Retina (tissue), 1 donor: Measurements from ENCODE around the gene ZKSCAN4.

Source experiments
- DNase-seq: peaks from one replicate; pipeline ENCODE4 v3.0.0-alpha.2; 2016

ZKSCAN4 gene

GRCh38 chr6:28252009-28252975 lies at the start of gene ZKSCAN4:
ZKSCAN4 (minus strand) TSS chr6:28252269; CDS start chr6:28251980, 289 bp downstream.
- peak; percentile 95 for DNase-seq

GRCh38 chr6:28296520-28297060 lies 44.5 kb upstream of the ZKSCAN4 start:
- no peak for DNase-seq

DNA sequence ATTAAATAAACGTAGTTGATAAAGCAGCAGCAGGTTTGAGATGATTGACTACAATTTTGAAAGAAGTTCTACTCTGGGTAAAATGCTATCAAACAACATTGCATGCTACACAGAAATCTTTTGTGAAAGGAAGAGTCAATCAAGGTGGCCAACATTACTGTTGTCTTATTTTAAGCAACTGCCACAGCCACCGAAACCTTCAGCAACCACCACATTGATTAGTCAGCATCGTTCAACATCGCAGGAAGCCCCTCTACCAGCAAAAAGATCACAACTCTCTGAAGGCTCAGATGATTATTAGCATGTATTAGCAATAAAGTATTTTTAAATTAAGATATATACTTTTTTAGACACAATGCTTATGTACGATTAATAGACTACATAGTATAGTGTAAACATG lies 43.3 kb upstream of the ZKSCAN4 start:
- DNase-seq, result no peak

GRCh38 chr6:28291573-28291972 lies 39.5 kb upstream of the ZKSCAN4 start:
- DNase-seq, result no peak

GRCh38 chr6:28282926-28283325 lies 30.9 kb upstream of the ZKSCAN4 start:
- DNase-seq, result no peak

DNA sequence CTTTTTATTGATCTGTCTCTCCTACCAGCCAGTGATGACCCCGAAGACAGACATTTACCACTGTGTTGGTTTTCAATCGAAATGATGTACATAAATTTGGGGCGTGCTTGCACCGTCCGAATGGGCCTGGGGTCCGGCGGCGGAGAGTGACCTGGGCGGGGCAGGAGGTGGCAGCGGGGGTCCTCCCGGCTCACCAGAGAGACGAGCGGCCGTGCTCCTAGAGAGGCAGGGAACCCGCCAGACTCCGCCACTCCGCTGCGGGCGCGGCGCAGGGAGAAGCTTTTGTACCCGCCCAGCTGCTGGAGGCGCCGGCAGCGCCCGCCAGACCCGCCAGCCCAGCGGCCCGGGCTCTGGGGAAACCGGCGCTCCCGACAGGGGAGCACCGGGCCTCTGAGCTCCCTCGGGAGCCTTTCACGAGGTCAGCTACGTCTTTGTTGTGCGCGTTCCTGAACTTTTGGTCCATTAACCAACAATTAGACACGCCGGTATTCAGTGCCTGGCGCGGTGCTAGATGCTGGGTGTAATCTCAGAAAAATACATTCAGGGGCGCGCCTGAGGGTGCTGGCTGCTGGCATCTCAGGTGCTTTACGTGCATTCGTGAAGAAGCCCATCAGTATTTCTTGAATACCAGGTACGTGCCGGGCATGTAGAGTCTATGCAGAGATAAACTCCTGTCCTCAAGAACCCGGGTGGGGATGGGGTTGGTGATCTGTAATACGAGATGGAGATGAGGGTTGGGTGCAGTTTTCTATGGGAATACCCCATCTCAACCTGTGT lies 29.4 kb upstream of the ZKSCAN4 start, which contains the start of gene PGBD1:
Gene PGBD1 (plus strand): TSS at position 285 of the 777 bp plus-strand sequence. CDS start 2,242 bp downstream, outside the sequence.
- peak; percentile 92 for DNase-seq

DNA sequence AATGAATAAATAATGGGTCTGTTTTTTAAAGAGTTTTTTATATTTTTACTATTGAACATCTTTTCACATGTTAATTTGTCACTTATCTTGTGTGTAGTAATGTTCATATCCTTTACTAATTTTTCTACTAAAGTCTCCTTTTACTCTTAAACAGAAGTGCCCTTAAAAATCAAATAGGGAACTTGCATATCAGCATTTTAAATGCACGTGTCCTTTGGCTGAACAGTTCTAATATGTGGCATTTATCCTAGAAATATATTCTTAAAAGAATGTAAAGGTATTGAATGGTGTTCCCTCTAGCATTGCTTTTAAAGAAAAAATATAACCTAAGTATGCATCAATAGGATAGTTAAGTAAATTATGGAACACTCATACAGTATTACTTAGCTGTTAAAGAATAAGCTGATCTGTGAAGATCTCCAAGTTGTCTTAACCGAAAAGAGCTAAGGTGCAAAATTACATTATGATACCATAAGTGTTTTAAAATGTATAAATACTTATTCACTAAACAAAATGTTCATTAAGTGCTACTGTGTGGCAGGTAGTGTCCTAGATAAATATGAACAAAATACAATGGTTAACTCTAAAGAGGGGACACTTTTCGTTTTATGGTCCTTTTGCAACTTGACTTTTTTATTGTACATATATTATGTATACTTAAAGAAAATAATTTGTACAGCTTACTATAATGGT lies 28.7 kb upstream of the ZKSCAN4 start:
- no peak for DNase-seq

- no peak for DNase-seq
Measured at GRCh38 chr6:28277746-28278145, 25.7 kb upstream of the ZKSCAN4 start.

DNA sequence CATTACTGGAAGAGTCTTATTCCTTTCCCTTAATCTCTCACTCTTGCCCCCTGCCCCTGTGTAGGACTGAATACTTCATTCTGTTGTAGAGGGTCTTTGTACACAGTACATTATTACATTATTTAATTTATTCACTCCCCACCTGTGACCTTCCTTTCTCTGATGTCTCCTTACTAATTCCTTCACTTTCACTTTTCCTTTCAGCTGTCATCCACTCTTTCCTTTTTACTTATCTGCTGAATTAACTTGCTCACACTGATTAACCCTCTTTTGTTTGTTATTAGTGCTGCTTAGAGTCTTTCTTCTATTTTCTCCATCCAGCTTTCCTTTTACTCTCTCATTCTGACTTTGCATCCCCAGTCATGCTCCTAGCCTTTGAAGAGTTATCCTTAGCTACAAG lies 22.8 kb upstream of the ZKSCAN4 start:
- no peak for DNase-seq

- no peak for DNase-seq
Measured at GRCh38 chr6:28269492-28269891, 17.4 kb upstream of the ZKSCAN4 start.

DNA sequence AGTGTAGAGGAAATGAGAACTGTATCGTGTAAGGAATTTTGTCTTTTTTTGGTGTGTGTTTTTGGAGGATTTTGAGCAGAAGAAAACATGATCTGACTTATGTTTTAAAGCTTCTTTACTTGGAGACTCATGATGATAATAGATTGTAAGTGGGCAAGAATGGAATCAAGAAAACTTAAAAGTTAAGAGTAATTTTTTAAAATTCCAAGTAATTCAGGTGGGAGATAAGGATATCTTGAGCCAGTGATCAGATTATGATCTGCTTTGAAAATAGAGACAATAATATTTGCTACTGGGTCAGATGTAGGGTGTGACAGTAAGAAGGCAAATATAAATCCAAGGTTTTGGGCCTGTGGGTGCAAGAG lies 15.6 kb upstream of the ZKSCAN4 start:
- DNase-seq, result no peak

DNA sequence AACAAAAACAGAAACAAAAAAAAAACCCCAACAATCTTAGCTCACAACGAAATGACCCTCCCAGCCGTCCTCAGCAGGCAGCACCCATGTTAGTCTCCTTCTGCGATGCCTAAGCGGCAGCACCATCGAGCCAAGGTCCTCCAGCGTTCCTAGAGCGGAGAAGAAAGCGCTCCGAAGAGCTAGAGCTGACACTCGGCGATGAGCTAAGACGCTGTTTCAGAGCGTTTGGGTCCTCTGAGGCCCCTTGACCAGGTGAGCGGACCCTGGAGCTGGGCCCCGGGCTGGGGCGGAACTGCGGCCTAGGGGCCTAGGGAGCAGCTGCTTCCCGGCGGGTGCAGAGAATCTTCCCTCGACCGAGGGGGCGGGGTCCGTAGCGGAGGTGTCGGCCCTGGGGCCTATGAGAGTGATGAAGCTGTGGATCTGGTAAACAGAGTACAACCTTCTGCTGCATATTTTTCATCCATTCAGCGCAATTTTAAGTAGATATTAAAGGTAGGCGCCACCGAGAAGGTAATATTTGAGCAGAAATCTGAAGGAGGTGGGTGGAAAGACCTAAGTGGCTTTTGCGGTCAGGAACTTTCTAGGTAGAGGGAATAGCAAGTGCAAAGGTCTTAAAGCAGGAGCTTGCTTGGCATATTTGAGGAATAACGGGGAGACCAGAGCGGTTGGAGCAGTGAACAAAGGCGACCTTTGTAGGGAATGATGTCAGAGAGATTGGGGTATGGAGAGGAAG lies 15.1 kb upstream of the ZKSCAN4 start, which contains the start of gene ZSCAN26:
Gene ZSCAN26 (plus strand): TSS at position 182 of the 733 bp plus-strand sequence. CDS start 4,777 bp downstream, outside the sequence.
- peak; percentile 97 for DNase-seq

- DNase-seq, result no peak
Measured at GRCh38 chr6:28266563-28266961, 14.5 kb upstream of the ZKSCAN4 start.

DNA sequence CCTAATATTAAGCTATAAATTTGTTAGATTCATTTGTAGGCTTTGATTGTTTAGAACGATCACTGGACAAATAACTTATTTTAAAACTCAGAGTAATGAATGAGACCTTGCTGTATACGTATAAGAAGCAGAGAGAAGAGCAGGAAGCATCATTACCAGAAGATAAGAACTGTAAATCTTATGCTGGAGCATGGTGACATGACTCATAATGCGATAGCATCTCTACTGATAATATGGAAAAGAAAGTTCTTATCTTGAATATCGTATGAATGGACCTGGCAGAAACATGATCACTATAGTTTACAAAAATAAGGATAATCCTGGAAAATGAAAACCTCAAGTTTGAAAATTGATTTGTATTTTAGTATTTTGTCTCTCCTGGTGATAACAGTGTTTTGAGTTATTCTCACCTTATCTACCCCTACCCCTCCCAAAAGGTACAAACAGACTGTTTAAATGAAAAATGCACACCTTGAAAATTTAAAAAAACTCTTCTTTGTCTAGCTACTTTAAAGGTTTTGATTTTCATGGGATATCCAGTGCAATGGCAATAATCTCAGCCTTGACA lies 12.8 kb upstream of the ZKSCAN4 start:
- no peak for DNase-seq

DNA sequence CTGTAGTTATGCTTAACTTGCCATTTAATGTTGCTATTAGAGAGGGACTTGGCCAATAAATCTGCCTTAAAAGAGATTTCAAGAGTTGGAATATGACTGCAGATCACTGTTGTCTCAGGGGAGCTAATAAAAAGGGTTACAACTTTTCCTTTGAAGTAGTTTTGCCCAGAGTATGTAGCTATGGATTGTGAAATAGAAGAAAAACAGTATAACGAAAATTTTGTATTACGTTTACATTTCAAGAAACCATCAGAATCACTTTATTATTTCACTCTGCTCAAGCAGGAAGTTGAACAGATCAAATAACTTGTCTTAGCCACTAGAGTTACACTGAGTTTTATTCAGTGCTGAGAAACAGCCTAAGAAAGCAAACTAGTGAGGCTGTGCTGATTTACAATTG lies 11.9 kb upstream of the ZKSCAN4 start:
- no peak for DNase-seq

- DNase-seq, result peak; percentile 75
Measured at GRCh38 chr6:28258877-28259777, 7.1 kb upstream of the ZKSCAN4 start, which contains the start of gene NKAPL. NKAPL (plus strand) TSS chr6:28259297; CDS start chr6:28259372, 75 bp downstream.

DNA sequence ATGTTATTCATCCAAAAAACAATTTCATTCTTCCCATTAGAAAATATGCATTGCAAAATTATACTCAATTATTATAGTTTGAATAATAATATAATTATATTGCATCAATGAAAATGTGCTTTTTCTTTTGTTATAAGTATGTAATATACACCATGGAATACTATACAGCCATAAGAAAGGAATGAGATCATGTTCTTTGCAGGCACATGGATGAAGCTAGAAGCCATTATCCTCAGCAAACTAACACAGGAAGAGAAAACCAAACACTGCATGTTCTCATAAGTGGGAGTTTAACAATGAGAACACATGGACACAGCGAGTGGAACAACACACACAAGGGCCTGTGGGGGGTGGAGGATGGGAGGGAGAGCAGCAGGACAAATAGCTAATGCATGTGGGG lies 5.0 kb upstream of the ZKSCAN4 start:
- DNase-seq, result no peak

- no peak for DNase-seq
Measured at GRCh38 chr6:28254121-28254519, 2.1 kb upstream of the ZKSCAN4 start.

DNA sequence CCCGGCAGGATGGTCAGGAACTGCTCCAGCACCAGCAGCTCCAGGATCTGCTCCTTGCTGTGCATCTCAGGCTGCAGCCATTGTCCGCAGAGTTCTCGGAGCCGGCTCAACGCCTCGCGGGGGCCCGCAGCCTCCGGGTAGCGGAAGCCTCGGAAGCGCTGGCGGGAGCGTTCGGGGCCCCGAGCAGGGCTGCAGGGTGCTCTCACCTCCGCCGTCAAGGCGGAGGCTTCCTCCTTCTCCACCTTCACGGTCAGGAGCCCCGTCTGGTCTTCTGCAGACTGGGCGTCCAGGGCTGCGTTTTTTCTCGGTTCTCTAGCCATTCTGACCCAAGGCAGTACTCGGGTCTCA lies 434 bp downstream of the ZKSCAN4 start:
- no peak for DNase-seq

DNA sequence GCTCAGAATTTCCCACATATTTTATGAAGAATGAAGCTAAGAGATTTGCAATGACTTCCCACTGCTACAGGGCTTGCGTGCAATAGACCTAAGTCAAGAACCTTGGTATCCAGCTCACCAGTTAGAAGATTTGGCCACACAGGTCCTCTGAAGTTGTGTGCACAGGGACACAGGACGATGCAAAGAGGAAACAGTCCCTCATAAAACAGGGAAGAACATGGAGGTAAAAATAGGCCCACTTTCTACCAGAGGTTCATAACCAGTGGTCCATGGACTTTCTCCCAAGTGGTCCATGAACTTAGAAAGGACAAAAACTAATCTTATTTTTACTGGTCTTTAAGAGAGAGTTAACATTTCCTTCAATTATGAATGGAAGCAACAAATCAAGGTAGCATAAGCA lies 1.3 kb downstream of the ZKSCAN4 start:
- no peak for DNase-seq
